Measurements from ENCODE around the gene GRAP. TPM values are rescaled to one million over a fixed set of nuclear protein-coding genes. Genes with fewer than 3 reads are reported as not detected.

Gene GRAP
- total RNA-seq, 2 experiments from 2014 or later: 11.9 to 12.2 TPM

DNA sequence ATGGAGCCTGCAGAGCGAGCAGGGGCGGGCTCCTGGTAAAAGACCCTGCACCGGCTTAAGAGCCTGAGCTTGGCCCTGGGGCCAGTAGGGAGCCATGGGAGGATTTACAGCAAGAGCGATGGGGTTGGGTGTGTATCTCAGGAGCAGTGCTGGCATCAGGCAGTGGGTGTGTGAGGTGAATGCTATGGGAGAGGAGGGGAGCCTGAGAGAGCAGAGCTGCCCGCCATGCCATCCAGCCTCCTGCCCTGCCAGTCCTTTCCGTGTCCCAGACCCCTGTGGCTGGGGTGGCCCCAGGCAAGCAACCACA is 65.5 kb downstream of the GRAP start:
- POLR2A ChIA-PET: interaction anchor here (1.0 to 1.2 kb wide), 2 partner anchors 19 to 23 kb away, joined by 3 read pairs; partner anchors contain the start of gene FAM83G
- H3K4me3 Mint-ChIP-seq: no peak overlapping the region
- intact Hi-C loops (cut with micrococcal nuclease): no loop called here
- TF ChIP-seq, protein P1, sequence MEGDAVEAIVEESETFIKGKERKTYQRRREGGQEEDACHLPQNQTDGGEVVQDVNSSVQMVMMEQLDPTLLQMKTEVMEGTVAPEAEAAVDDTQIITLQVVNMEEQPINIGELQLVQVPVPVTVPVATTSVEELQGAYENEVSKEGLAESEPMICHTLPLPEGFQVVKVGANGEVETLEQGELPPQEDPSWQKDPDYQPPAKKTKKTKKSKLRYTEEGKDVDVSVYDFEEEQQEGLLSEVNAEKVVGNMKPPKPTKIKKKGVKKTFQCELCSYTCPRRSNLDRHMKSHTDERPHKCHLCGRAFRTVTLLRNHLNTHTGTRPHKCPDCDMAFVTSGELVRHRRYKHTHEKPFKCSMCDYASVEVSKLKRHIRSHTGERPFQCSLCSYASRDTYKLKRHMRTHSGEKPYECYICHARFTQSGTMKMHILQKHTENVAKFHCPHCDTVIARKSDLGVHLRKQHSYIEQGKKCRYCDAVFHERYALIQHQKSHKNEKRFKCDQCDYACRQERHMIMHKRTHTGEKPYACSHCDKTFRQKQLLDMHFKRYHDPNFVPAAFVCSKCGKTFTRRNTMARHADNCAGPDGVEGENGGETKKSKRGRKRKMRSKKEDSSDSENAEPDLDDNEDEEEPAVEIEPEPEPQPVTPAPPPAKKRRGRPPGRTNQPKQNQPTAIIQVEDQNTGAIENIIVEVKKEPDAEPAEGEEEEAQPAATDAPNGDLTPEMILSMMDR (IDR thresholded peaks at IDR 0.05): no peak
- no peak overlapping the region for H3K27ac Mint-ChIP-seq
- DNase-seq (no peak), ATAC-seq (no peak)
- no peaks in the 10 kb centered on the region for H3K9me3 Mint-ChIP-seq
- peaks cover 3% of the 10 kb centered on the region for H3K4me1 Mint-ChIP-seq (ENCODE audit: low read depth)
- H3K36me3 Mint-ChIP-seq (ENCODE audit: low read depth): peaks cover 5% of the 10 kb centered on the region
- H3K27me3 Mint-ChIP-seq: no peaks in the 10 kb centered on the region
- CTCF ChIA-PET: interaction anchor here (1.2 kb wide), 1 partner anchor 20 kb away, joined by 3 read pairs; no protein-coding TSS in a partner anchor

DNA sequence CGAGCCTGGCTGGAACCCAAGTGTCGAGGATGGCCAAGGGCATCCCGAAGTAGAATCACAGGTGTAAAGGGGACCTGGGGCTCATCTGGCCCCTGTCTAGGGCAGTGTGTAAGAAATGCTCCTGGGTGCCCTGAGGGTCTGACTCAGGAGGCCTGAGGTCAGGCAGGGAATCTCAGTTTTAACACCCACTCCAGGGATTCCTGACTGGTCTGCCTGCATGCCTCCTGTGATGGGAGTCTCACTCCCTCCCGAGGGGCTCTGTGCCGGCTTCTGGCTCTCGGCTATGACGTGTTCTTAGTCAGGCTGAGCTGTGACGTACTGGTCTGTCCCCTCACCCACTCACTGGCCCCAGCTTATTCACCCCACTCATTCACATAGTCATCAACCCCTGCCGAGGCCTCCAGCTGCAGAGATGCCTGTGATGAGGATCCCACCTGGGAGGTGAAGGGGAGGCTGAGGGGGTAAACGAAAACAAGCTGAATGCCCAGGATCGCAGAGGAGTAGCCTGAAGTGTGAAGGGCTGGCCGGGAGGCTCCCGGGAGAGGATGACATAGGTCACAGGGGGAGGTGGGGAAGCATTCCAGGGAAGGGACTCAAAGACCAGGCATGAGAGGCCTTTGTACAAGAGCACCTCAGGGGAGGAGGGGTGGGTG is 65.9 kb downstream of the GRAP start:
- Mint-ChIP-seq H3K4me3 (no peak overlapping the region), H3K27me3 (no peaks in the 10 kb centered on the region), H3K4me1 (ENCODE audit: low read depth) (no peaks in the 10 kb centered on the region), H3K9me3 (no peaks in the 10 kb centered on the region), H3K27ac (no peak overlapping the region), H3K36me3 (ENCODE audit: low read depth) (peaks cover 5% of the 10 kb centered on the region)
- TF ChIP-seq, protein P1 (IDR thresholded peaks at IDR 0.05): no peak
- ChIA-PET POLR2A (interaction anchor here (1.0 to 1.2 kb wide), 2 partner anchors 20 to 24 kb away, joined by 3 read pairs; partner anchors contain the start of gene FAM83G), CTCF (interaction anchor here (1.2 to 2.1 kb wide), 2 partner anchors 20 kb away, joined by 3 to 9 read pairs; no protein-coding TSS in a partner anchor)
- ATAC-seq (no peak), DNase-seq (no peak)
- intact Hi-C loops (cut with micrococcal nuclease): no loop called here

DNA sequence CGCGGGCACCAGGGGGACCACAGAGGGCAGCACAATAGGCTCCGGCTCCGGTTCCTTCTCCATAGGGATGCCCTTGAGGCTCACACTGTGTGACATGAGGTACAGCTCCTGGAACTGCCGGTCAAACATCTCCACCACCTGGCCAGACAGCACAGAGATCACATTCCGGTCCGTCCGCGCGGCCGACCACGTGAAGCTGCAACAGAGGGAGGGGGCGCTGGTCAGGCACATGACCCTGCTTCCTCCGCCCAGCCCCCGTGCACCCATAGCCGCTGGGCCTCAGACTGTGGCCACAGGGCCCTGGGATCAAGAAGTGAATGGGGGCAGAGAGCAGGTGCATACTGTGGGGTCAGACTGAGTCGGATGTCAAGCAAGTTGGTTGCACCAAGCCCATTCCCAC is 68.1 kb downstream of the GRAP start:
- ATAC-seq: no peak
- TF ChIP-seq, protein P1 (IDR thresholded peaks at IDR 0.05): no peak
- no peak for DNase-seq
- Mint-ChIP-seq H3K27ac (no peak overlapping the region), H3K27me3 (no peaks in the 10 kb centered on the region), H3K4me1 (ENCODE audit: low read depth) (peaks cover 11% of the 10 kb centered on the region), H3K9me3 (no peaks in the 10 kb centered on the region), H3K36me3 (ENCODE audit: low read depth) (peaks cover 5% of the 10 kb centered on the region), H3K4me3 (no peak overlapping the region)
- ChIA-PET POLR2A (interaction anchor here (1.4 kb wide), 1 partner anchor 18 kb away, joined by 3 read pairs; no protein-coding TSS in a partner anchor), CTCF (interaction anchor here (1.0 kb wide), 1 partner anchor 353 kb away, joined by 3 read pairs; no protein-coding TSS in a partner anchor)
- intact Hi-C loops (cut with micrococcal nuclease): no loop called here

DNA sequence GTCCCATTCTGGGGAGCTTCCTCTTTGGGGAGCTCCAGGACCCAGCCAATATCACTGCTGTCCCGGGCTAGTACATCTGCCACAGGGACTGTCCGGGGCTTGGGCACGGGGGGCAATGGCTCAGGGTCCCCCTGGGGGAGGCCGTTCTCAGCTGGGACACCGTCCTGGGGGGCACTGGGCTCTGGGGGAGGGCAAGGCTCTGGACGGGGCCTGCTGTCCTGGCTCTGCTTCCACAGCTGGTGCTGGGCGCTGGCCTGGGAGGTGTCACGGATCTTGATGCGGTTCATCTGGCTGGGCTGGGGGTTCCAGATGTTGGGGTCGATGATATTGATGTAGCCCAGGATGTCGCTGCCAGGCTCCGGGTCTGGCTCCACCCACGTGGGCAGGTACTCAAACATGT is 68.7 kb downstream of the GRAP start:
- ChIA-PET CTCF (interaction anchor here (0.9 to 1.0 kb wide), 2 partner anchors 17 to 352 kb away, joined by 3 read pairs; no protein-coding TSS in a partner anchor), POLR2A (interaction anchor here (1.4 kb wide), 1 partner anchor 17 kb away, joined by 3 read pairs; no protein-coding TSS in a partner anchor)
- peaks cover 4% of the 10 kb centered on the region for H3K36me3 Mint-ChIP-seq (ENCODE audit: low read depth)
- no peak for ATAC-seq
- H3K9me3 Mint-ChIP-seq: no peaks in the 10 kb centered on the region
- intact Hi-C loops (cut with micrococcal nuclease): no loop called here
- peaks cover 11% of the 10 kb centered on the region for H3K4me1 Mint-ChIP-seq (ENCODE audit: low read depth)
- no peaks in the 10 kb centered on the region for H3K27me3 Mint-ChIP-seq
- TF ChIP-seq, protein P1 (IDR thresholded peaks at IDR 0.05): no peak
- DNase-seq: no peak
- H3K27ac Mint-ChIP-seq: no peak overlapping the region
- H3K4me3 Mint-ChIP-seq: no peak overlapping the region

DNA sequence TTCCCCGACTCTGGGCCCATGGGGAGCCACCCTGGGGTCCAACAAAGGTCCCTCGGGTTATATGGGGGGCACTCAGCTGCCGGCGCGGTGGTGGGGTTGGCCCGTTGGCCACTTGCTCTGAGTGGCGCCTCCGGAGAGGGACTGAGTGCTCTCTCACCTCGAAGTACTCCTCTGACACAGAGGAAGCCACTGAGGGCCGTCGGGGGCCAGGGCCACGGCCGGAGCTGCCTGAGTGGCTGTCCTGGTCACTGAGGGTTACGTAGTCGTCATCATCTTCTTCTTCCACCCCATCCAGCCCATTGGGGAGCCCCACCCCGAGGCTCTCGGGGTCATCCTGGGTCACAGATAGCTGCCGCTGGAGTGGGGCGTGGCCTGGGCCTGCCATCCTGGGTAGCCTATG is 69.1 kb downstream of the GRAP start:
- no peaks in the 10 kb centered on the region for H3K27me3 Mint-ChIP-seq
- H3K36me3 Mint-ChIP-seq (ENCODE audit: low read depth): peaks cover 4% of the 10 kb centered on the region
- peaks cover 11% of the 10 kb centered on the region for H3K4me1 Mint-ChIP-seq (ENCODE audit: low read depth)
- CTCF ChIA-PET: interaction anchor here (0.9 kb wide), 1 partner anchor 16 kb away, joined by 3 read pairs; no protein-coding TSS in a partner anchor
- POLR2A ChIA-PET: interaction anchor here (1.4 kb wide), 1 partner anchor 17 kb away, joined by 3 read pairs; no protein-coding TSS in a partner anchor
- H3K9me3 Mint-ChIP-seq: no peaks in the 10 kb centered on the region
- no peak overlapping the region for H3K27ac Mint-ChIP-seq
- DNase-seq: no peak
- no peak for ATAC-seq
- intact Hi-C loops (cut with micrococcal nuclease): no loop called here
- TF ChIP-seq, protein P1 (IDR thresholded peaks at IDR 0.05): no peak
- no peak overlapping the region for H3K4me3 Mint-ChIP-seq

All from activated CD8-positive, alpha-beta T cell treated with anti-CD3 and anti-CD28 coated beads for 36 hours (primary cell).